SK-N-SH (cell line): ENCODE measurements around the gene CDH13. TPM values are rescaled to one million over a fixed set of nuclear protein-coding genes. Genes with fewer than 3 reads are reported as not detected.
A peak's percentile ranks its signal among the peaks of the same experiment; 100 is the strongest.

ENCODE experiments used
- CTCF ChIA-PET: fragments of 300-600, 350-600 bp; formaldehyde crosslinking; extraction: SDS; loops from one replicate; lab custom pipeline; 2021; lab: Yijun Ruan, JAX
- POLR2A ChIA-PET: fragments of 350-600 bp; sonication (Branson Sonifier 250); formaldehyde crosslinking; extraction: SDS; loops from one replicate; lab custom pipeline; 2020; ENCODE audit warnings: antibody characterized with exemption, inconsistent platforms; lab: Yijun Ruan, JAX
- DNase-seq: peaks from one replicate; pipeline ENCODE4 v3.0.0; 2012
- H2AFZ ChIP-seq: fragments of 200-600 bp; sonication (generic); 2 replicates; pipeline ENCODE4 v1.8.1; 2016; ENCODE audit warnings: antibody characterized with exemption, mild to moderate bottlenecking, low read depth
- H3F3A ChIP-seq: fragments of 200-600 bp; sonication (generic); replicated peaks from 2 replicates; pipeline ENCODE3; 2016; ENCODE audit warnings: antibody characterized with exemption, mild to moderate bottlenecking; ENCODE audit not compliant: insufficient read depth
- H3K27ac ChIP-seq, 2 experiments: fragments of 200-500 bp in 1 of 2; fragments of 200-600 bp in 1 of 2; sonication (Bioruptor generic) in 1 of 2; sonication (generic), shearing (Covaris generic) in 1 of 2; 2 replicates each; pipeline versions ENCODE4 v1.5.1 to v1.6.1; 2014 to 2016; ENCODE audit warnings: low read depth in 2 of 2, inconsistent platforms in 1 of 2, low read length in 1 of 2, mild to moderate bottlenecking in 1 of 2, mixed read lengths in 1 of 2
- H3K27me3 ChIP-seq: fragments of 200-600 bp; sonication (generic), shearing (Covaris generic); 2 replicates; pipeline ENCODE4 v1.6.1; 2016; ENCODE audit warnings: mixed run types; ENCODE audit not compliant: insufficient read depth
- H3K36me3 ChIP-seq, 2 experiments: fragments of 200-500 bp in 1 of 2; fragments of 200-600 bp in 1 of 2; sonication (Bioruptor generic) in 1 of 2; sonication (generic) in 1 of 2; replicated peaks in 1 of 2; 2 replicates each; pipeline versions ENCODE3 to v1.5.1; 2014 to 2016; ENCODE audit warnings: low read length in 1 of 2, mild to moderate bottlenecking in 1 of 2; ENCODE audit not compliant: insufficient read depth in 2 of 2, control insufficient read depth in 1 of 2
- H3K4me1 ChIP-seq, 2 experiments: fragments of 200-500 bp in 1 of 2; fragments of 200-600 bp in 1 of 2; sonication (Bioruptor generic) in 1 of 2; sonication (generic), shearing (Covaris generic) in 1 of 2; 2 replicates each; pipeline versions ENCODE4 v1.5.1 to v1.6.1; 2014 to 2016; ENCODE audit warnings: low read depth in 1 of 2, low read length in 1 of 2, mixed run types in 1 of 2; ENCODE audit not compliant: insufficient read depth in 2 of 2, control insufficient read depth in 1 of 2
- H3K4me2 ChIP-seq: fragments of 200-600 bp; sonication (generic), shearing (Covaris generic); 2 replicates; pipeline ENCODE4 v1.6.1; 2017; ENCODE audit warnings: mixed run types
- H3K4me3 ChIP-seq, 2 experiments: fragments of 200-500 bp in 1 of 2; fragments of 200-600 bp in 1 of 2; sonication (Bioruptor generic) in 1 of 2; sonication (generic), shearing (Covaris generic) in 1 of 2; 2 replicates each; pipeline versions ENCODE4 v1.5.1 to v1.8.1; 2014 to 2016; ENCODE audit warnings: low read depth in 2 of 2, inconsistent platforms in 1 of 2, low read length in 1 of 2, mild to moderate bottlenecking in 1 of 2, mixed read lengths in 1 of 2, moderate library complexity in 1 of 2
- H3K79me2 ChIP-seq: fragments of 200-600 bp; sonication (generic); 2 replicates; pipeline ENCODE4 v1.8.1; 2017; ENCODE audit warnings: mild to moderate bottlenecking; ENCODE audit not compliant: insufficient read depth
- H3K9ac ChIP-seq: fragments of 200-600 bp; sonication (generic); 2 replicates; pipeline ENCODE4 v1.6.1; 2017; ENCODE audit warnings: mixed run types
- H3K9me2 ChIP-seq: fragments of 200-600 bp; sonication (generic); 2 replicates; pipeline ENCODE4 v1.6.1; 2017; ENCODE audit warnings: mixed run types
- H3K9me3 ChIP-seq: fragments of 200-600 bp; sonication (generic); 2 replicates; pipeline ENCODE4 v1.6.1; 2017; ENCODE audit warnings: mixed run types, mild to moderate bottlenecking, moderate library complexity
- H4K20me1 ChIP-seq: fragments of 200-600 bp; sonication (generic); 2 replicates; pipeline ENCODE4 v1.6.1; 2017; ENCODE audit warnings: mild to moderate bottlenecking, mixed run types; ENCODE audit not compliant: insufficient read depth
- ELF1 ChIP-seq: IDR thresholded peaks from 2 replicates; pipeline ENCODE4 v1.4.0; 2012
- EP300 ChIP-seq, 2 experiments: IDR thresholded peaks; 2 replicates each; pipeline versions ENCODE4 v1.4.0 to v1.6.1; 2012; ENCODE audit warnings: borderline replicate concordance in 1 of 2, low read depth in 1 of 2, low read length in 1 of 2
- FOXJ3 ChIP-seq: sonication (generic); formaldehyde crosslinking; IDR thresholded peaks from 2 replicates; pipeline ENCODE4 v1.5.1; 2020; ENCODE audit warnings: mild to moderate bottlenecking, missing genetic modification reagents
- FOXM1 ChIP-seq: IDR thresholded peaks from 2 replicates; pipeline ENCODE4 v1.4.0; 2012; ENCODE audit warnings: low read depth, mild to moderate bottlenecking
- GABPA ChIP-seq: IDR thresholded peaks from 2 replicates; pipeline ENCODE4 v1.4.0; 2012; ENCODE audit warnings: low read depth, mild to moderate bottlenecking
- MAX ChIP-seq: IDR thresholded peaks from 2 replicates; pipeline ENCODE4 v1.4.0; 2012; ENCODE audit warnings: low read depth
- MEF2A ChIP-seq: IDR thresholded peaks from 2 replicates; pipeline ENCODE4 v1.4.0; 2012; ENCODE audit warnings: low read depth, borderline replicate concordance
- MXI1 ChIP-seq: IDR thresholded peaks from 2 replicates; pipeline ENCODE4 v1.6.1; 2012; ENCODE audit warnings: mild to moderate bottlenecking, low read depth, low read length, improper control_type of control experiment
- NFIC ChIP-seq: IDR thresholded peaks from 2 replicates; pipeline ENCODE4 v1.4.0; 2012; ENCODE audit warnings: borderline replicate concordance
- NRF1 ChIP-seq: IDR thresholded peaks from 2 replicates; pipeline ENCODE4 v1.6.1; 2012; ENCODE audit warnings: low read depth, mild to moderate bottlenecking, low read length
- POLR2AphosphoS5 ChIP-seq: IDR thresholded peaks from 2 replicates; pipeline ENCODE4 v1.6.1; 2012; ENCODE audit warnings: low read depth, low read length
- RCOR1 ChIP-seq: fragments of 150-350 bp; IDR thresholded peaks from 2 replicates; pipeline ENCODE4 v1.6.1; 2017; ENCODE audit warnings: antibody characterized with exemption, low read length
- REST ChIP-seq: IDR thresholded peaks from 2 replicates; pipeline ENCODE4 v1.6.1; 2012; ENCODE audit warnings: mild to moderate bottlenecking, low read depth, low read length, moderate library complexity
- RFX5 ChIP-seq: IDR thresholded peaks from 2 replicates; pipeline ENCODE4 v1.6.1; 2012; ENCODE audit warnings: mild to moderate bottlenecking, improper control_type of control experiment, low read length
- RXRA ChIP-seq: IDR thresholded peaks from 2 replicates; pipeline ENCODE4 v1.4.0; 2012; ENCODE audit warnings: low read depth, mild to moderate bottlenecking, borderline replicate concordance
- SIN3A ChIP-seq: IDR thresholded peaks from 2 replicates; pipeline ENCODE4 v1.6.1; 2012; ENCODE audit warnings: low read depth, mild to moderate bottlenecking, low read length, moderate library complexity, borderline replicate concordance
- SMC3 ChIP-seq: IDR thresholded peaks from 2 replicates; pipeline ENCODE4 v1.6.1; 2012; ENCODE audit warnings: low read depth, low read length, improper control_type of control experiment
- TEAD4 ChIP-seq: IDR thresholded peaks from 2 replicates; pipeline ENCODE4 v1.4.0; 2012; ENCODE audit warnings: mild to moderate bottlenecking, borderline replicate concordance; ENCODE audit not compliant: insufficient read depth
- YY1 ChIP-seq: IDR thresholded peaks from 2 replicates; pipeline ENCODE4 v1.4.0; 2012; ENCODE audit warnings: low read depth, mild to moderate bottlenecking
- WGBS: methylation state at CpG from one replicate; pipeline ENCODE4 v1.1.6; 2017; ENCODE audit warnings: low lambda C conversion rate; 5-methylcytosine and 5-hydroxymethylcytosine counted together
- polyA plus RNA-seq, 3 experiments: library from polyadenylated mRNA; depleted of rRNA; stranded (reverse); fragments of >200 nt; gene quantifications; 2 replicates each; pipeline ENCODE4 v1.2.3, GENCODE V29; 2012
- TF ChIP-seq, protein P1 (sequence below): IDR thresholded peaks from 2 replicates; pipeline ENCODE4 v1.4.0; 2012; ENCODE audit warnings: low read depth, borderline replicate concordance

The CDH13 gene
- polyA plus RNA-seq, 1 of the 3 experiments (the other 2 are of a cell fraction) = 93.0 TPM

DNA sequence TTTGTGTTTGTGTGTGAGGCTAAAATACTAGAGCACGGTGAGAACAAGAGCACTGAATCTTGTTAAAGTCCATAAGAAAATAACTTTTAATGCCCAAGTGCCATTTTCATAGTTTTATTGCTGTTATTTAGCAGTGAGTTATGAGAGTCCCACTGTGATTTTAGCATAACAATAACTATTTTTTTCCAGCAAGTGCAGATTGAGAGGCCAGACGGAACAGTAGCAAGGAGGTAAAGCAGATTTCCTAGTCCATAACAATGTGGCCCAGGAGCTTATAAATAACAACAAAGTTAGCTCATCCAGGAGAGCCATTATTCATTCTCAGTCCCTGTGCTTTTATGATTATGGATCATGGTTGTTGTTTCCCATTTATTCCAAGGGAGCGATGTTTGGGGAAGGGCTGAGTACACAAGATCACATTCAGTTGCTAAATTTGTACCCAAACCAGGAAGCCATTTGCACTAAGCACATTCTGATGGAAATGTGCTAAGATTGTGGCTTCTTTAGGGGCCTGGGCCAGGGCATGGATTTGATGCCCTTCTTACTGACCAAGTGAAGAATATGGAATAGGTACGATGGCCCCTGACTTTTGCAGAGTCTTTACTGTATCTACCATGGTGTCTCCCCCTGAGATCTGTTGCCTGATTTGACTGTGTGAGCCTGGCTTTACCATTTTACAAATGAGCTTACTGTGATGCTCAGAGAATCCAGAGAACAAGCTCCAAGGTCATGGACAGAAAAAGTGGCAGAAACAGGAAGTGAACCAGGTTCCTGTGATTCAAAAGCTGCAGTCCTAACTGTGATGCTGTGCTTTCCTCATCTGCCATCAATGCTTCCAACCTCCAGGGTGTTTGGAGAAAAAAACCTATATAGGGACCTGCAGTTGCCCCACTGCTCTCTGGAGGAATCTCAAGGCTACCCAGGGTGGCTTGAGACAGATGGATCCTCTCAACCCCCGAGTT is 976.3 kb downstream of the CDH13 start:
- Histone ChIP-seq H3K27ac (no peak overlapping the region), H3K79me2 (no peaks in the 10 kb centered on the region), H2AFZ (0 out of 2 replicates have a peak overlapping the region, but pooled peaks have one; percentile 11), H3K4me2 (no peak overlapping the region), H3K9me2 (no peaks in the 10 kb centered on the region), H4K20me1 (no peaks in the 10 kb centered on the region), H3K36me3 (no peaks in the 10 kb centered on the region), H3K9me3 (no peaks in the 10 kb centered on the region), H3K9ac (no peak overlapping the region), H3K4me1 (no peaks in the 10 kb centered on the region), H3F3A (no peaks in the 10 kb centered on the region), H3K4me3 (no peak overlapping the region), H3K27me3 (no peaks in the 10 kb centered on the region)
- WGBS = 25% methylated on average over 5 of the region's 5 CpGs
- TF ChIP-seq EP300 (IDR thresholded peaks at IDR 0.05; ENCODE audit: borderline replicate concordance in 1 of 2, low read depth in 1 of 2, low read length in 1 of 2) (no peak), ELF1 (no peak), RCOR1 (no peak), SMC3 (no peak), FOXM1 (no peak), FOXJ3 (CRISPR knock-in tag) (no peak), RFX5 (no peak), SIN3A (no peak), MAX (no peak), POLR2AphosphoS5 (no peak), MEF2A (no peak)
- TF ChIP-seq, protein P1, sequence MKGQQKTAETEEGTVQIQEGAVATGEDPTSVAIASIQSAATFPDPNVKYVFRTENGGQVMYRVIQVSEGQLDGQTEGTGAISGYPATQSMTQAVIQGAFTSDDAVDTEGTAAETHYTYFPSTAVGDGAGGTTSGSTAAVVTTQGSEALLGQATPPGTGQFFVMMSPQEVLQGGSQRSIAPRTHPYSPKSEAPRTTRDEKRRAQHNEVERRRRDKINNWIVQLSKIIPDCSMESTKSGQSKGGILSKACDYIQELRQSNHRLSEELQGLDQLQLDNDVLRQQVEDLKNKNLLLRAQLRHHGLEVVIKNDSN = no peak
- ChIA-PET CTCF (no interaction called here), POLR2A (no interaction called here)
- DNase-seq = no peak

GRCh38 chr16:83603723-83604570 is 977.2 kb downstream of the CDH13 start:
- Histone ChIP-seq H4K20me1 (no peaks in the 10 kb centered on the region), H3K4me2 (no peak overlapping the region), H3K4me1 (no peaks in the 10 kb centered on the region), H3K9ac (no peak overlapping the region), H3K27ac (no peak overlapping the region), H2AFZ (no peak overlapping the region), H3K4me3 (no peak overlapping the region), H3K9me3 (no peaks in the 10 kb centered on the region), H3F3A (no peaks in the 10 kb centered on the region), H3K27me3 (no peaks in the 10 kb centered on the region), H3K9me2 (no peaks in the 10 kb centered on the region), H3K79me2 (no peaks in the 10 kb centered on the region), H3K36me3 (no peaks in the 10 kb centered on the region)
- ChIA-PET POLR2A (no interaction called here), CTCF (interaction anchor here (1.3 kb wide), 1 partner anchor 10 kb away, joined by 3 read pairs; no protein-coding TSS in a partner anchor)
- DNase-seq = no peak
- WGBS = 24% methylated on average over 5 of the region's 5 CpGs
- TF ChIP-seq REST = no peak
- TF ChIP-seq EP300 (IDR thresholded peaks at IDR 0.05; ENCODE audit: borderline replicate concordance in 1 of 2, low read depth in 1 of 2, low read length in 1 of 2) = no peak
- no peak for TF ChIP-seq GABPA
- no peak for TF ChIP-seq TEAD4
- TF ChIP-seq FOXM1 = no peak
- TF ChIP-seq, protein P1 = no peak
- no peak for TF ChIP-seq NRF1
- no peak for TF ChIP-seq NFIC
- no peak for TF ChIP-seq ELF1
- no peak for TF ChIP-seq RXRA
- no peak for TF ChIP-seq MXI1
- no peak for TF ChIP-seq YY1
